ENCODE data around the gene PCDH9.
"Not testable (repeated sequence)": the region's sequence is repeated elsewhere in the genome, so short reads cannot be mapped to it uniquely, and the experiment has no call there.

PCDH9 gene

DNA sequence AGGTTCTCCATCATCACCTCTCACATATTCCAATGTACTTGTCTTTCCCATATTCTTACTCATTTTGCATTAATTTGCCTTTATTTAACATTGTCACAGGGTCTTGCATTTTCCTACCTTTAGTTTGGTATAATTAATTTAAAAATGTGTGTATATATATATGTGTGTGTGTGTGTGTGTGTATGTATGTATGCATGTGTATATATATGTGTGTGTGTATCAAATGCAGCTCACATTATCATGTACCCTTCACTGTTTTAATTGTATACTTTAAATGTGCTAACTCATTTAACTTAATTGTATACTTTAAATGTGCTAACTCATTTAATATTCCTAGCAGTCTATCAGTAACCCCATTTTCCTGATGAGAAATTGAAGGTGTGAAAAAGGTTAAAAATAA is 104.5 kb downstream of the PCDH9 start:
- DNase-seq (ENCODE audit: low read depth in 2 of 2), result no peak

DNA sequence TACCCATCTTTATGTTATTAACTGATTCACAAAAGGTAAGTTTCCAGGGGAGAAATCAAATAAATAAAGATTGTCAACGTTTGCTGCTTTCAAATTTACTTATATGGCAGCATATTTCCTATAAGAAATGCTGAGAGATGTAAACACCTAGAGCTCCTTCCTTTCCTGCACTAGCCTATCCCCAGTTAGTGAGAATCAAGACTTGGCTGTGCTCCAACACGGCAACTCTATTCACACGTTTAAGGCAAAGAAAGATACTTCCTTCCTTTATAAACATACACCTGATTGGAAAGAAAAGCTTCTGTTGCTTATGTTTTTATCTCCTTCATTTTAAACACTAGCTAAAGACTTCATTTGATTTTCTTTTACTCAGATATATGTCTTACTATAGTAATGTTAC is 107.0 kb downstream of the PCDH9 start:
- no peak for DNase-seq (ENCODE audit: low read depth in 2 of 2)

DNA sequence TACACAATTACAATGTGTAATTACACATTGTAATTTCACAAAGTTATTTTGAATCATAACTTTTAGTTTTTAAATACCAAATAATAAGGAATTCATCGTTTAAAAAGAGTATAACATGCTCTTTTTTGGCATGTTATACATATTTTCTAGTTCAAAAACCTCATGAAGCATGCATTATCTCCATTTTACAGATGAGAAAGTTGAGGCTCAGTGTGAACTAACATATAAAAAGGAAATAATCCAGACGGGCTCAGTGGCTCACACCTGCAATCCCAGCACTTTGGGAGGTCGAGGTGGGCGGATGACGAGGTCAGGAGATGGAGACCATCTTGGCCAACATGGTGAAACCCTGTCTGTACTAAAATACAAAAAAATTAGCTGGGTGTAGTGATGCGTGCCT is 107.9 kb downstream of the PCDH9 start:
- no peak for DNase-seq (ENCODE audit: low read depth in 2 of 2)

DNA sequence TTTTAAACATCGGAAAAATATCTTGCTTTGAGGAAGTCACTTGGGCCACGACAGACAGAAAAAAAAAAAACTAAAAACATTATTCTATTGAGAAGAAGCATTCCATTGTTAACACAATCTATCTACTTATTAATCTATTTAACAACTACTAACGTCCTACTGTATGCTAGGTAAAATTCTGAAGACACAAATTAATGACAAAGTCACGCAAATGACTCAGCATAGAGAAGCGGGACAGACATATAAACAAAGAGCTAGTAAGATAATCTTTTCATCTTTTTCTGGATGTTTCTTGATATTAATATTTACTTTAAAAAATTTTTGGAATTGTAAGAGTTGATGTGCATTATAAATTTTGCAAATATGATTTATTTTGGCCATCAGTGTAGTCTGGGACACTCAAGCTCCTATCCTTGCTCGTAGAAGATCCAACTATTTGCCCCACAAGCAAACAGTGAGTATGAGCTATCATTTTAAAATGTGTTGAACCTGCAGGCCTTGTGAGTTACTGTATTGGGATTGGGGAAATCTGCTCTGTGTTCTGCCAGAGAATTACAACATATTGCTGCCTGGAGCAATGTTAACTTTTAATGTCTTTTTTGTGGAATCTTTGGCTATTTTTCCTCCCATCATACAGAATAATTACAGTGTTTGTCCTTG is 109.1 kb downstream of the PCDH9 start:
- DNase-seq (ENCODE audit: low read depth in 2 of 2), result no peak

DNA sequence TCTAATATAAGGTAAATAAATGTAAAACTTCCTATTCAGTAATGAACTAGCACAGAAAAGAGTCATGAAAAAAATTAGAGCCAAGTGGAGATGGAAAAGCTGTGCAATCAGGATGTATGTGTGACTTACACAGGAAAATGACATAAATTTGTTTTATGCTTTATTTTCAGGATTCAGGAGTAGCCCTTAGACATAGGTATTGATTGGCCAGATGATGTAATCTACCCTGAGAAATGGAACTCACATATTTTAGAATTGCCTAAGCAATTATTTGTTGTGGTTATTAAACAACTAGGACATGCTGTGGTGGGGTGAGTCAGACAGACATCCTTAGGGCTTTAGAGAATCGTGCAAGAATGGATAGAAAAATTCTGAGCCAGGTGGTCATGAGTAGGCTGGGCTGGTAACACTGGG is 110.6 kb downstream of the PCDH9 start:
- DNase-seq (ENCODE audit: low read depth in 2 of 2), result no peak

DNA sequence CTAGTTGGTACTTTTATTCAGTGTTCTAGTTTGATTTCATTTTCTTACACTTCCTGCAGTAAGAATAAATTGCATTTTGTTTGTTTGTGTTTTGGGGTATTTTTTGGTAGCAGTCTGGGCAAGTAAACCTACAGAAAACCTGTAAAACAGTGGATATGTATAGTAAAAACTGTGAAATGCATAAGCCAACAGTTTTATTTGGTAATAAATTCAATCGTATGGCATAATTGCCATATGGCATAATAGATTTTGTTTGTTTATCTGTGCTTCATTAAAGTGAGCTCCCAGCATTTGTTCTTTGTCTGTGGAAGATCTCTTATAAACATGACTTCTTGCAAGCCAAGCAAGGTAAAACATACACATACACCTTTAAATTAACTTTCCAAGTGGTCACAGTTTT is 111.9 kb downstream of the PCDH9 start:
- DNase-seq (ENCODE audit: low read depth in 2 of 2), result no peak

DNA sequence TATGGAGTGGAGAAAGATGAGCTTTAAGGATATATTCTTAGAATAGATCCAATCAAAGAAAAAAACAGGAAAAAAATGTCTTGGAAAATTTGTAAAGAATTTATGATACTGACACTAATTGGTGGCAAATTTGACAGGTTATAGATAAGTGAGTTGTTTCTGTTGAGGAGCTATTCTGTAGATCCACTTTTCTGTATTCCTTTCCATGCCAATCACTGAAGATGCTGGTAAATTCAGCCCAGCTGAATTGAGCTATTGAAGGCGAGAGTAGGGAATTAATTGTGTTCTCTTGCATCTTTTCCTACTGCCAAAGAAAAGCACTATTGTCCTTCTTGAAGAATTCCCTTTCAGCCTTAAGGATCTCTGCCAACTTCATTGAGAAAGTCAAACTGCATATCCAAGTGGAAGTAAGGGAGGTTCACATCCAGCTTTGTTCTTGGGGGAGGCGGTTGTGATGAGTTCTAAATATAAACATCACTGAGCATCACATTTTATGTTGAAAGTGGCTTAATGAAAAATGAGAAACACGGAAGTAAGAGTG is 113.1 kb downstream of the PCDH9 start:
- no peak for DNase-seq (ENCODE audit: low read depth in 2 of 2)

DNA sequence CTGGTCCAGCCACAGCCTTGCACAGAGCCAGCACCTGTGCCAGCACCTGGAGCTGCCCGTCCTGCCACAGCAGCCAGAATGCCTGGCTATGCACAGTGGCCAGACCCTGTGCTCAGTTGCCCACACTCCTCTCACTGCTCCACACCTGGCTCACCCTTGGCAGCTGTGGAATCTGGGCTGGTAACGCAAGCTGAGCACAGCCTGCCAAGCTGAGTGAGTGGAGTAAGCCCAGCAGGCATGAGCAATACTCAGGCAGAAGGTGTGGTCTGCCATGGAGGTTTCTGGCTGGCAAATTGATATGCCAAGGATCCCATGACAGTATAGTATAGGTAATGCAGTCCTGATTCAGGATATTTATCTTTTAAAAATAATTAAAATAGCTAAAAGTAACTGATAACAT is 122.2 kb downstream of the PCDH9 start:
- DNase-seq (ENCODE audit: low read depth in 2 of 2), result no peak

DNA sequence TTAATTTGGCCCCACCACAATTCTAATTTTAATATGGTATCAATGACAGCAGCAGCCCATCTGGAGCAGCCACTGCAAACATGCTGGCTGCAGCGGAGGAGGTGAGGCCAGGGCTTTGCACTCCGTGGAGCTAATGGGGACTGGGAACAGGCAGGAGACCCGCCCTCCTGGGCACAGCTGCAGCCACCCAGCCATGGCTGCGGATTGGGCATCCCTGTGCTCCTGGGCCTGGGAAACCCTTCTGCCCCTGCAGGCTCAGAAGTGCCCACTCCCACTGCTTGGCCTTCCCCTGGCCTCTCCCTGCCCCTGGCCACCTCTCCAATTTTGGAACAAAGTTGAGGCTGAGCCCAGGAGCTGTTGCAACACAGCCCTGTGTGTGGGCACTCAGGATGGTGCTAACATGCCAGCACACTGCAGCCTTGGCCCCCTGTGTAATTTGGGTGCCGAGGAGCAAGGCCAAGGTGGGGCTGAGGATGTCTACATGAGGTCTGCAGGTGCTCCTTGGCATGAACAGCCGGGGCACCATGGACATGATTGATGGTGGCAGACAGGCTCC is 123.6 kb downstream of the PCDH9 start:
- DNase-seq (ENCODE audit: low read depth in 2 of 2), result no peak

DNA sequence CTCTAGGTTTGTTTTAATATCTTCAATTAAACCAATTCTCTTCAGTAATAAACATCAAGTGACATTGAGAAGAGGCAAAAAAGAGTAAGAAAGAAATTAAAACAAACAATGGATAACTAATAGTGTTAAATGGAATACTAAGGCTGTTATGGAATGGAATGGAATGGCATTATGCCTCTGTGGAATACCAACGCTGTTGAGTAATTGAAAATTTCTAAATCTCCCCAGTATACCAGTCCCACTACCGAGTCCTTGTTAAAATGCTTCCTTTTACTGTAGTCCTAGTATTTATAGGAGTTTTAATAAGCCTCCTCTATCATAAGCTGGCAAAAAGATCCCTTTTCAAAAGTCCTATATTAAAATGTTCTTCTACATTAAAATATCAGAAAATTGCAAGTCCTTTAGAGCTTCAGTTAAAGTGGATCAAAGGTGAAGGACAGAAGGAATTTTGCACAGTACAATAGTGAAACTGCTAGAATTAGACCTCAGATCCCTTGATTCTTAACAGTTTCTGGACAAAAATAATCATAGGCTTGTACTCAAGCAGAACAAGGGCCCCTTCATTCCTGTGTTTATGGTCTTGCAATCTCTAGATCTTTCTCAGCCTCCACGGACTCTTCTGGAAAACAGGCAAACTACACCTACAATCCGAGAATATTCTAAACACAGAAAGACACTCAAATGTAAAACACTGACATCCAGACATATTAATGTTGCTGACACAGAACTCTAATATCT is 128.2 kb downstream of the PCDH9 start:
- DNase-seq (ENCODE audit: low read depth in 2 of 2), result no peak

DNA sequence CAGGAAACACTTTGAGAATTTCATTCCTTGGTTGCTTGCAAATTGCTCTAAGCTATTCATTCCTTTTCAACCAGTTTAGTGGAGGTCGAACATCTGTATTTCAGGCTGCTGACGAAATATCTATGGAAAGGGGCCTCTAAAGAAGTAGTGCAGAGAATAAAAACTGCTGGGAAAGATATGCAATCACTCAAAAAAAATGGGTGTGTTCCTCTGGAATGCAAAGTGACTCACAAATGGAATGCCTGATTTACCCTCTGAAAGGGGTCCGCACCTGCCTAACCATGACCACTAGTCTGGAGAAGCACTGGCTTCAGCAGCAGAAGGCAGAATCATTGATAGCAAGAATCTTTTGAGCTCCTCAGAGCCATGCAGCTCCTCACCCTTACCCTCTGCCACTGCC is 129.4 kb downstream of the PCDH9 start:
- no peak for DNase-seq (ENCODE audit: low read depth in 2 of 2)

DNA sequence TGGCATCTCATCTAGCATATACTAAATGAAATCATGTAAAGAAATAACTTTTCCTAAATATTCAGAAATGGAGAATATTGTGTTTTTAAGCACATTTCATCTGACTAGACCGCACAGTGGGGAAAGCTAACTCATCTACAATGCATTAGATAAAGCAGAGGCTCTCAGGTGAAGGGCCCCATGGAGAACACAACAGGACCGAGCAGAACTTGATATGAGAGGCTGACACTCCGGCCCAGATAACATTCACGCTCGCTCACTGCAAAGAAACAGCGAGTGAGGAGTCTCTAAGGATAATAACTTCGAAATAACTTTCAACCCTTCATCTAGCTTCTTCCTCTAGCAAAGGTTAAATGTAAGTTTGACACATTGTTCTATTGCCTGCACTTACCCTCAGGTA is 130.6 kb downstream of the PCDH9 start:
- DNase-seq (ENCODE audit: low read depth in 2 of 2), result no peak

DNA sequence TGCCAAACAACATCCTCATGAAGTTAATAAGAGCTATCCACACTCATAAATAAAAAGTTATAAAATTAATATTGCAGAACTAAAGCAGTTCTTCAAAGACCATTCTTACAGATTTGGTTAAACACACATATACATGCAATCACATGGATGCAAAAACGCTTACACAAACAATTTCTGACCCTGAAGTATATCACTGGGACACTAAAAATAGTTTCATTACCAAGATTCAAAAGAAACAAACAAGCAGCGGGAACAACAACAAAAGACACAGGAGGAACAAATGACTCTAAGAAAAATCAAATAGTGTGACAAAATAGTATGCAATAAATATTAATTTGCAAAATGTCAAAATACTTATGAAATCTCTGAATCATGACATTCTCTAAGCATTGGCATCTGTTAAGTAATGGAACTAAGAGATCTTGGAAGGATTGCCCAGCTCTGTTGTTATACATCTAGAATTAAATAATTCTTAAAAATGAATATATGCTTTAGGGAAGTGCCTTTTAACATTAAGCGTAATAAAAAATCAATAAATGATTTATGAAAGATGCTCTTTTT is 132.2 kb downstream of the PCDH9 start:
- DNase-seq (ENCODE audit: low read depth in 2 of 2), result no peak

DNA sequence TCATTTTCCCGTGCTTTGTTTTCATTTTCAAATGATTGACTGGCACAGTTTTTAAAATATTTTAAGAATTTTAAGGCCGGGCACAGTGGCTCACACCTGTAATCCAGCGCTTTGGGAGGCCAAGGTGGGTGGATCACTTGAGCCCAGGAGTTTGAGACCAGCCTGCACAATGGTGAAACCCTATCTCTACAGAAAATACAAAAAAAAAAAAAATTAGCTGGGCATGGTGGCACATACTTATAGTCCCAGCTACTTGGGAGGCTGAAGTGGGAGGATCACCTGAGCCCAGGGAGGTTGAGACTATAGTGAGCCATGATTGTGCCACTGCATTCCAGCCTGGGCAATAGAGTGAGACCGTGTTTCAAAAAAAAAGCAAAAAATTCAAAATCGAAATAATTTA is 133.2 kb downstream of the PCDH9 start:
- DNase-seq (ENCODE audit: low read depth in 2 of 2), result not testable (repeated sequence)

DNA sequence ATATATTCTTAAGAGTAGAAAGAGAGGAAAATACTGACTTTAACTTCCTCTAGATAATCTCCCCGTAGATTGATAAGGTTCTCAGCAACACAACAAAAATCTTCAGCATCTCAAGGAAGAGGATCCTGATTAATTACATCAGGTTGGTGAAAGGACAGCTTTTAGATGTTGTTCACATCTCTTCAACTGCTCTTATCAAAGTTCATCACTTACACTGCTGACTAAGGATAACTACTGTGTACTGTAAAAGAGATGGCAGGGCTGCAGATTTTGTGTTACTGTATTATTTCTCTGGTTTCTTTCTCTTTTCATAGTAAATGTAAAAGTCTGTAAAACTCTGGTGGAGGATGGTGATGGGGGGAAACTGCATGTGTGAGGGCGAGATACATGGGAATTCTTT is 133.7 kb downstream of the PCDH9 start:
- DNase-seq (ENCODE audit: low read depth in 2 of 2), result no peak

DNA sequence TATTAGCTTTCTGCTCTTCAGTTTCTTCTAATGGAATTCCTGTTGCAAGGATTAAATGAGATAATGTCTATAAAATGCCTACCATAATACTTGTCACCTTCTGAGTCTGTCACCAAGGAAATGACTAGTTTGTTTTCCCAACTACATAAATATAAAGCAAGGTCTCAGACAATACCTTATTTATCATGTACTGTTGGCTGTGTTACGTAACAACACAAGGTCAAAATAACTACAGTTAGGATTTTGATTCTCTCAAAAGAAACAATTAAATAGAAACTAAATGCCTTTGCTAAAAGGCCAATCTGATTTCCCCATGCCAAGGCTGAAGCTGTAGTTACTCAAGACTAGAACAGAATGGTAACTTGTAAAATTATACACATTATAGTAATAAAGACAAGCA is 134.5 kb downstream of the PCDH9 start:
- DNase-seq (ENCODE audit: low read depth in 2 of 2), result no peak

DNA sequence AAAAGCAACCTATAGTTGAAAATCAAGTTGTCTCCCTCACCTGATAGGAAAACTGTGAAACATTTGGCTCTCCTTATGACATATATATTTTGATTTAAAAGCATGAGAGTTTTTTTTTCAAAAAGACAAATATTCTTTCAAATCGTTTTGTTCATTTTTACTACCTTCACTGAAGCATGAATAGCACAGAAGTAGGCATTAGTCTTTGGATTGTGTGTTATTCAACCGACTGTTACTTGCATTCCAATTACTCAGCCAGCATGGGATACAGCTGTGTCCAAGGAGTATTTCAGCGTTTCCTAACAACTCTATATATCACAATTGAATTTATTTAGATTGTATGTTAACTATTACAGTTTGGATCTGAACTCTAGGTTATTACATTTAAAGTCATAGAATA is 135.2 kb downstream of the PCDH9 start:
- DNase-seq (ENCODE audit: low read depth in 2 of 2), result no peak

DNA sequence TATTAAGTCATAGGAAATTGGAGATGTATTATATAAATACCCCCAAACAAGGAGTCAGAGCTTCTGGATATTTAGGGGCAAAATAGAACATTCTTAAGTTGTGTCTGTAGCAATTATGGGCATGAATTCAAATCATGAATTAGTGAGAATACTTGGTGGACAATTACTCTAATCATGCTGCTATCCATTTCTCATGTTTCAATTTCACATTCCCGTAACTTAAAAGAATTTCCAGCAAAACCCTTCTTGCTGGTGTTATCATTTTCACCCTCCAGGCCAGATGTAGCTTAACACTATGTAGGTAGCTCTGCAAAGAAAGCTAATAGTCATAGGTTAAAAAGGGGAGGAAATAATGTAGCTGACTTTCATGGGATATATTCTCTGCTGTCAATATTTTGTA is 136.1 kb downstream of the PCDH9 start:
- no peak for DNase-seq (ENCODE audit: low read depth in 2 of 2)

DNA sequence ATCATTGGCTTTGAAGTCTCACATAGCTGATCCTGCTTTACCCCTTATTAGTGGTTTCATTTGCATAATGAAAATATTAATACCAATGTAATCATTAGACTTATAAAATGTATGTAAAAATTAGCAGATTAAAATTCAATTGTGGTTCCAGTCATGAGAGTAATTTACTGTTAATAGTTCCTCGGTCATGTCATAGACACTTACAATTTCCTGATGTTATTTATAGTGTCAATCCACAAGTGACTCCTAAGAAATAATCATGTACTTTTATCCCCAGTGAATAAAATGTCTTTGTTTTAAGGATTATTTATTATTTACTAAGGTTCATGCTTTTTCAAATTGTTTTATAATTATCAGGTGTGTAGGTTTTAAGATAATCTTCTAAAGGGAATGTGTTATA is 138.5 kb downstream of the PCDH9 start:
- DNase-seq (ENCODE audit: low read depth in 2 of 2), result no peak

DNA sequence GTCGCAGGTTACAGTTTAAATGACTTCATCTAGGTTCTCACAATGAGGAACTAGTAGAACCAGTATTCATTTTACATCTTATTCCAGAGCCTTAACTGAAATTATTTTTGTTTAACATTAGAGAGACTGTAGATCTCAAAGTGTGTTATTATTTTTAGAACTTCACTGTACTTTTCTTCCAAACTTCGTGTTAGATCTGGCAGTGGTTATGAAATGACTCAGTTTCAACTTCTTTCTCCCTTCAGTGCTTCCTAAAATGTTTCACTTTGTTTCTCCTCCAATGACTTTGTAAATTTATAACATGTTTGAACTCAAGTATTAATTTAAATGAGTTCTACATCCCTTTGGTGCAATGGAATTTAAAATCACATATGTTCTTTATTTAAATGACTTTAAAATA is 139.3 kb downstream of the PCDH9 start:
- DNase-seq (ENCODE audit: low read depth in 2 of 2), result no peak

DNA sequence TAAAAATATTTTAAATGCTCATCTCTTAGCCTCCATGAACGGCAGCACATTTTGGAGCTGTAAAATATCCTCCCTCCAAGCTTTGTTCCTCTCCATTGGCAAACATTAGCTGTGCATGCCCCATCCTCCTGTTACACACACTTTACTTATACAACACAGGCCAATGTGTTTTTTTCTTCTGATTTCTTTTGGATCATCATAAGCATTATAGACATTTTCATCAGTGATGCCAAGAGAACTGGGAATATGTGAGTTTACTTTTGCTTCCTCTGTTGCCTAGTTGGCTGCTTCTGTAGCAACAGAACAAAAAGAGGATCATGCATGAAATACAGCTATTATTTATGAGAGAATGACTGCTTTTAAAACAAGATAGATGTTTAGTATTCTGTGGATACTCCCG is 142.6 kb downstream of the PCDH9 start:
- DNase-seq (ENCODE audit: low read depth in 2 of 2), result no peak

DNA sequence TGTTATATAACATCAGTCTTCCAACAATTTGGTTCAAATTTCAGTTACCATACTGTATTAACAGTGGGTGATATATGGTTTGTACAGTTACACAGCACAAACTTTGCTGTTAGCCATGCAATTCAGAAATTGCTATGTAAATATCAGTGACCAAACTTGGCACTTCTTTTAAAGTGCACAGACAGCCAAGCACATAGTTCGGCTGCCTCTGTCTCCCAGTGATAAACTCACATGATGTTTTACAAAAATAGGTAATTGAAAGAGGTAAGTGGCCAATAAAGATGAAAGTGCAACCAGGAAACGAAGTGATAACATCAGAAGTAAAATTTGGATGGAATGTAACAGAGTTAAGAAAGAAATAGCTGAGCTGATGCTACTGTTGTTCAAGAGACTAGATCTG is 143.9 kb downstream of the PCDH9 start:
- DNase-seq (ENCODE audit: low read depth in 2 of 2), result no peak

DNA sequence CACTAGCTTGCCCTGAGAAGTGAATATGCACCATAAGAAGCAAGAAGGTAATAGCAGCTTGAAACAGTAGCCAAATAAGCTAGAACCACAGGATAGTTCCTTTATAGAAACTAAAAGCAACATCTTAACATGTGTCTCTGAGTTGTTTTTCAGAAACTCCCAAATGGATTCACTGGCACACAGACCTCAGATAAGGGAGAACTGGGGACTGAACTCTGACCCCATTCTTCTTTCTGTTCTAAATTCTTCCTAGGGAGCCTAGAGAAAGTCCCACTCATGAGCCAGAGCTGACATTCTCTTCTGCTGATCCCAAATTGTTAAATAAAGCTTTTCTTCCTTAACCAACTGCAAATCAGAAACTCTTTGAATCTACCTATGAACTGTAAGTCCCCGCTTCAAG is 146.1 kb downstream of the PCDH9 start:
- DNase-seq (ENCODE audit: low read depth in 2 of 2), result no peak

All from activated CD4-positive, alpha-beta T cell treated with anti-CD3 and anti-CD28 coated beads for 24 hours (primary cell).